ENCODE results near the gene SLC16A3. TPM values are rescaled to one million over a fixed set of nuclear protein-coding genes. Genes with fewer than 3 reads are reported as not detected.

SLC16A3 gene
- total RNA-seq, 1 donor: 222 TPM

DNA sequence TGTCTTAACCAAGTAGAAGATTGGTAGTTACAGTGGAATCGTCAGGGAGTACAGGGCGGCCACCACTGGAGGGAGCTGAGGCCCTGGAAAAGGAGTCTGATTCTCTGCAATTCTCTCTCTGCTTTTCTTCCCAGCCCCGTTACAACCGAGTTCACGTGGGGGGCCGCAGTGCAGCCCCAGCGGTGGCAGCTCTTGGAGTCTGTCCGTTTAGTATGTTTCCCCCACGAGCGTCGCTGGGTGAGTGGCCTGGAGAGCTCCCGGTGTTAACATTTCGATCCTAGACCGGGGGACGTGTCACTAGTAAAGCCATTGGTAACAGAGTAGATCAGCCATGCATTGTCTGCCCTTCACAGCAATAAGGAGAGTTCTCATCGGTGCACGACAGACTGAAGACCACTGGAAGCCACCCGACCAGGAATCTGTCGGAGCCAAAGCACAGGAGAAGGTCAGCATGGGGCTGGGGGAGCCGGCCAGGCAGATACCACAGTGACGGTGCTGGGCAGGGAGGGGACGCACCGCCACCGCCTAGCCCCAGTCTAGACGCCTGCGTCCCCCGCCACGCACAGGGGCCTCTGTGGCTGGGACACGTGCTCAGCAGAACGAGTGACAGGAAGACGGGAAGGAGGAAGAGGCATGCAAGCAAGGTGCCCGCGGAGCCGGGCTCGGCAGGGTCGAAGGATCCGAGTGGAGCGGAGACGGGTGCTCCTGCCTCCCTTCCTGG, 15.7 kb downstream of the SLC16A3 start:
- peaks cover 94% of the 10 kb centered on the region for H4K20me1 ChIP-seq (ENCODE audit: insufficient read depth, low read length)
- peaks cover 82% of the 10 kb centered on the region for H3K36me3 ChIP-seq (ENCODE audit: insufficient read depth, low read length)
- no peak overlapping the region for H3K27ac ChIP-seq (ENCODE audit: low read depth, low read length)

DNA sequence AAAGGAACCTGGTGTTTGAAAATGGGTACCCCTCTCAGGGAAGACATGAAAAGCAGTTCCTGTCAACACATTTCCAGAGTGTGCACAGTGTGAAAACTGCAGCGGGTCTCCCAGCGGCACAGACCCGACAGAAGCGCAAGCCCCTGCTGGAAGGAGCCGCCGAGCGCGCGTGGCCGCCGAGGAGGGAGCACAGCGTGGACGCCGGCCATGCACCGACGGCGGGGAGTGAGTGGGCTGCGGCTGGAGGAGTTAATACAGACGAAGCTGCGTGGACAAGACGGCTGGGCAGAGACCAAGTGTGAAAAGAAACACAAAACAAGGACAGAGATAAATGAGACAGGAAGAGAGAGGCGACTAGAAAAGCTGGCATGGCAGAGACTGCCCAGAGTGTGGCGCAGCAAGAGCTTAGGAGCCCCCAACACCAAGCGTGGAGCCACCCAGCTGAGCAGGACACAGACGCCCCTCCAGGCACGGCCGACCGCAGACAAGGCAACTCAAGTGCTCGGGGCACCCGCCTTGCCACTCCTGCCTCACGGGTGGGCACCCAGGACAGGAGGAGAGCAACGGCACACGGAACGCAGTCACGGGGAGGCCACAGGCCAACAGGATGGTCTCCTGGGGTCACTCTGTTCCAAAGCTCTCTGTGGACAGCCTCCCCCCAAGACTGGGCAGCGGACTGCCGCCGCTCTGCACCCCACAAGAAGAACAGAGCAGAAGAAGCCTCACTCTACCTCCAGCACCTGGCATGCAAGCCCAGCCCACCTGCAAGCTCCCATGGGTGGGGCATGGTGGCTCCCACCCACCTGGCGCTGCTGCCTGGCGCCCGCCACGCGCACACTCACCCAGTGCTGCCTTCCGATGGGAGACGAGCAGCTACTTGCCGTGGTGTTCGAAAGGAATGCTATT, 16.5 kb downstream of the SLC16A3 start:
- Histone ChIP-seq H3K36me3 (ENCODE audit: insufficient read depth, low read length) (peaks cover 87% of the 10 kb centered on the region), H3K9me3 (ENCODE audit: low read depth, low read length) (no peaks in the 10 kb centered on the region), H2AFZ (ENCODE audit: low read length) (no peak overlapping the region), H3K4me2 (ENCODE audit: insufficient read depth, low read length) (no peak overlapping the region), H3K27me3 (ENCODE audit: insufficient read depth, low read length) (no peaks in the 10 kb centered on the region), H3K27ac (ENCODE audit: low read depth, low read length) (peak overlapping the region; percentile 26), H3K4me1 (ENCODE audit: insufficient read depth, low read length) (peaks cover 43% of the 10 kb centered on the region), H3K4me3 (ENCODE audit: insufficient read depth, low read length) (no peak overlapping the region), H4K20me1 (ENCODE audit: insufficient read depth, low read length) (peaks cover 94% of the 10 kb centered on the region), H3K79me2 (ENCODE audit: insufficient read depth, low read length) (peaks cover 59% of the 10 kb centered on the region)
- DNase-seq (ENCODE audit: insufficient read length, low spot score, missing footprints): peak; percentile 73
- TF ChIP-seq, protein P1, sequence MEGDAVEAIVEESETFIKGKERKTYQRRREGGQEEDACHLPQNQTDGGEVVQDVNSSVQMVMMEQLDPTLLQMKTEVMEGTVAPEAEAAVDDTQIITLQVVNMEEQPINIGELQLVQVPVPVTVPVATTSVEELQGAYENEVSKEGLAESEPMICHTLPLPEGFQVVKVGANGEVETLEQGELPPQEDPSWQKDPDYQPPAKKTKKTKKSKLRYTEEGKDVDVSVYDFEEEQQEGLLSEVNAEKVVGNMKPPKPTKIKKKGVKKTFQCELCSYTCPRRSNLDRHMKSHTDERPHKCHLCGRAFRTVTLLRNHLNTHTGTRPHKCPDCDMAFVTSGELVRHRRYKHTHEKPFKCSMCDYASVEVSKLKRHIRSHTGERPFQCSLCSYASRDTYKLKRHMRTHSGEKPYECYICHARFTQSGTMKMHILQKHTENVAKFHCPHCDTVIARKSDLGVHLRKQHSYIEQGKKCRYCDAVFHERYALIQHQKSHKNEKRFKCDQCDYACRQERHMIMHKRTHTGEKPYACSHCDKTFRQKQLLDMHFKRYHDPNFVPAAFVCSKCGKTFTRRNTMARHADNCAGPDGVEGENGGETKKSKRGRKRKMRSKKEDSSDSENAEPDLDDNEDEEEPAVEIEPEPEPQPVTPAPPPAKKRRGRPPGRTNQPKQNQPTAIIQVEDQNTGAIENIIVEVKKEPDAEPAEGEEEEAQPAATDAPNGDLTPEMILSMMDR (IDR thresholded peaks at IDR 0.05; ENCODE audit: extremely low read depth, low read depth, low read length): no peak

More for the DNA sequence above, 15.7 kb downstream of the SLC16A3 start:
- Histone ChIP-seq H3K9me3 (ENCODE audit: low read depth, low read length) (no peaks in the 10 kb centered on the region), H3K4me2 (ENCODE audit: insufficient read depth, low read length) (no peak overlapping the region), H2AFZ (ENCODE audit: low read length) (no peak overlapping the region), H3K4me1 (ENCODE audit: insufficient read depth, low read length) (peaks cover 44% of the 10 kb centered on the region), H3K79me2 (ENCODE audit: insufficient read depth, low read length) (peaks cover 59% of the 10 kb centered on the region), H3K27me3 (ENCODE audit: insufficient read depth, low read length) (no peaks in the 10 kb centered on the region), H3K4me3 (ENCODE audit: insufficient read depth, low read length) (no peak overlapping the region)
- TF ChIP-seq, protein P1 (IDR thresholded peaks at IDR 0.05; ENCODE audit: extremely low read depth, low read depth, low read length): peak; percentile 55
- peak; percentile 96 for DNase-seq (ENCODE audit: insufficient read length, low spot score, missing footprints)

DNA sequence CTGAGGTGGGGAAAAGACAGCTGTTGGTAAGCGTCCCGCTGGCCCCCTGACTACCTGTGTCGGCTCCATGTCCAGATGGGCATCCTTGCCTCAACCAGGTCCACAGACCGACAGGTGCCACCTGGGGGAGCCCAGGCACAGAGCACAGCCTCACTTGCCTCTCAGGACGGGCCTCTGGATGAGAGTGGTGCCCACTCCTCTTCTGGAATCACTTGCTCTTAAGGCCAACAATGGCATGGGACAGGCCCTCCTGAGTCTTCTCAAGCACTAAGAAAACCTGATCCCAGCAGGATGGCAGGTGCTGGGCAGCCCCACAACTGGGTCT, 17.2 kb downstream of the SLC16A3 start:
- Histone ChIP-seq H3K36me3 (ENCODE audit: insufficient read depth, low read length) (peaks cover 88% of the 10 kb centered on the region), H3K4me1 (ENCODE audit: insufficient read depth, low read length) (peaks cover 37% of the 10 kb centered on the region), H3K27ac (ENCODE audit: low read depth, low read length) (peak overlapping the region; percentile 26), H3K9me3 (ENCODE audit: low read depth, low read length) (no peaks in the 10 kb centered on the region), H3K79me2 (ENCODE audit: insufficient read depth, low read length) (peaks cover 59% of the 10 kb centered on the region), H3K4me3 (ENCODE audit: insufficient read depth, low read length) (no peak overlapping the region), H2AFZ (ENCODE audit: low read length) (no peak overlapping the region), H4K20me1 (ENCODE audit: insufficient read depth, low read length) (peaks cover 94% of the 10 kb centered on the region), H3K4me2 (ENCODE audit: insufficient read depth, low read length) (no peak overlapping the region), H3K27me3 (ENCODE audit: insufficient read depth, low read length) (no peaks in the 10 kb centered on the region)
- TF ChIP-seq, protein P1 (IDR thresholded peaks at IDR 0.05; ENCODE audit: extremely low read depth, low read depth, low read length): no peak
- no peak for DNase-seq (ENCODE audit: insufficient read length, low spot score, missing footprints)

Data from osteoblast (primary cell).